Stimulated activated CD4-positive, alpha-beta T cell treated with anti-CD3 and anti-CD28 coated beads, TNF-alpha, amount 100 ng/mL, for 48 hours (primary cell): ENCODE data around the gene PLCG2.
"Not testable (repeated sequence)": the region's sequence is repeated elsewhere in the genome, so short reads cannot be mapped to it uniquely, and the experiment has no call there.

Experiments used
- DNase-seq, 3 donors: peaks; one replicate each; pipeline ENCODE4 v3.0.0-alpha.2; 2020; ENCODE audit warnings: low read depth in 3 of 3

PLCG2 gene

GRCh38 chr16:81938326-81939163 lies 159.5 kb downstream of the PLCG2 start:
- no peak for DNase-seq

DNA sequence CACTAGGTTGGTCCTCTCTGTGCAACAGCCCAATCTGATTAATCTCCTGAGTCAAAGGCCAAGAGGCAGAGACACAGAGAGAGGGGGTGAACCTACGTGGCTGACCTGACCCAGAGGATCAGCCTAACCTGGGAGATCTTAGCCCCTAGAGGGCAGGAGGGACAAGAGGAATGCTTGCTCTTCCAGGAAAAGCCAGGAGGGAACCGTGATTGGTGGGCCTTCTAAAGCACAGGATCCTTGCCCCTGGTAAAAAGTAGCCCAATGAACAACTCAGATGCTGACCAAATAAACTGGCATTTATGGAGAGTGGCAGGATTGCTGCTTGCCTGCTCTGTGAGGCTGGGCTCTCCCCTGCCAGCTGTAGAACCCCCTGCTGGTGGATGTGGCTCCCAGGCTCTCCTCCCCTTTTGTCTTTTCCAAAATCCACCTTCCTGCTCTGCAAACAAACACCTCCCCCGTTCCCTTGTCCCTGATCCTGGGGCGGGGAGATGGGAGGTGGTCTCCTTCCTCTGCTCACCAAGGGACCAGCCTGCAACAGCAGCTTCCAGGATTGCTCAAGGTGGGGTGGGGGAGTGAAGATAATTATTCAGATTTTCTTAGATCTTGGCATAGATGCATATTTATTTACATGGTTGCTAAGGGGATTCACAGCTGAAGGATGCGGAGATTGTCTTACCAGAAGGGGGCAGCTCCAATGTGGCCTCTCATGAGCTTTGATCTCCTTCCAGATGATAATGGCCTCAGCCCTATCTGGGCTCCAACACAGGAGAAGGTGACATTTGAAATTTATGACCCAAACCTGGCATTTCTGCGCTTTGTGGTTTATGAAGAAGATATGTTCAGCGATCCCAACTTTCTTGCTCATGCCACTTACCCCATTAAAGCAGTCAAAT lies 160.3 kb downstream of the PLCG2 start:
- no peak for DNase-seq

DNA sequence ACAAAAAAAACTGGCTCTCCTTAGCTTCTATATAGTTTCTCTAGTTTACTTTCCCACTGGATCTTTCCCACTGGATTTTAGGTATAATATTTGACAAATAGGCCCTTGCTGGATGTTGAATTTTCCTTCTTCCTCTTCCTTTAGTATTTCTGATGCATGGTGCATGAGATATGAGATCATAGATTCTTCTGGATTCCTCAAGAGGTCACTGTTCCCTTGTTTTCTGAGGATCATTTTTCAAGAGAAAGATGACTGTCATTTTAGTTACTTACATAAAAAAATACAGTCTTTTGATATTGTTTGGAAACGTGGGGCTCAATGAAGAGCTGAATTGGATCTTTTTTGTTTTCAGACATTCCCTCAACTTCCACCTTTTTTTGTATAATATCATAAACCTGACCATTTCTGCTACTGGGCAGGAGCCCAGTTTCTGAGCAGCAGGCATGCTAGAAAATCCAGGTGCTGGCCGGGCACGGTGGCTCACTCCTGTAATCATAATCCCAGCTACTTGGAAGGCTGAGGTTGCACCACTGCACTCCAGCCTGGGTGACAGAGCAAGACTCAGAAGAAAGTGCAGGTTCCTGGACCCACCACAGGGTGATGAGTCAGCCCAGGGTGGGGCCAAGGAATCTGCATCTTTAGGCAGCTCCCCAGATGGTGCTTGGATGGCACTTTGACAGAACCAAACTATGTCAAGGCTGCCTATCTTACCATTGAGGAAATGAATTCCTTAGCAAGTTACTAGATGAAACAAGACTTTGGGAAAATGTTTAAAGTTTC lies 161.9 kb downstream of the PLCG2 start:
- DNase-seq, result no peak

DNA sequence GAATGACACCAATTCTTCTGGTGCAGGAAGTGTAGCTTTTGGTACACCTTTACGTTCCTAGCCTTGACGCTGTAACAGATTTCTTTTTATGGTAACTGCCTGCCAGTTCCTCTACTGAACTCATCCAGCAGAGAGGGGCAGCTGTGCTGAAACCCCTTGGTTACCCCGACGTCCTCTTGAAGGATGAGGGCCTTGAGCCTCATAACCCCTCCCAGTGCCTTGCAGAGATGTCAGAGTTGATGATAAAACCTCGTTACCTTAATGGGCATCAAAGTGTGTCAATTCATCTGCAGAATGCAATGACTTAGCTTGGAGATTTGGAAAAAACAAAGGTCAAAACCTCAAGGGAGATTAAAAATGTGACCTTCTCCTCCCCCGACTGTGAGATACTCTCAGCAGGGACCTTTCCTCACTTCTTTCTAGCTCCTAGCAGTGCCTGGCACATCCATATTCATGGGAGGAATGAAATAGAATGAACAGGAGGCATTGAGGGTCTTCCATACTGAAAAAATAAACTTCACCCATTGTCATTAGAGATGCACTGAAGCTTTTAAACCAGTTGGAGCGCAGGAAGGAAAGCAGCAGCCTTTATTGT lies 163.0 kb downstream of the PLCG2 start:
- DNase-seq, result no peak

- no peak for DNase-seq
Observed at GRCh38 chr16:81945665-81946064, 166.6 kb downstream of the PLCG2 start.

- no peak for DNase-seq
Observed at GRCh38 chr16:81946206-81946605, 167.1 kb downstream of the PLCG2 start.

DNA sequence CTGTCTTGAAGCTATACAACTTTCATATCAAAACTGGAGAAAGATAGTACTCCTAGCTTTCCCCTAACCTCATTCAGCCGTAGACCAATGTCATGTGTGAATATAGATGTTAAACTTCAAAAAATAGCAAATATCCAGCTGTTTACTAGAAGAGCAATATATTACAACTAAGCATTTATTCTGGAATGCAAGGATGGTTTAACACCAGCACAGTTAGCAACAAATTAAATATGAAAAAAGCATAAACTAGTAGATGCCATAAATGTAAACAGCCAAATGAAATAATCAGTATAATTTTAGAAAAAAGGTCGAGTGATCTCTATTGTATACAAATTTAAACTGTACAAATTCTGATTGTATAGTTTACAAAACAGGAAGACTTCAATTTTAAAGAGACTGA lies 172.5 kb downstream of the PLCG2 start:
- no peak for DNase-seq

GRCh38 chr16:81956213-81956948 lies 177.3 kb downstream of the PLCG2 start:
- no peak for DNase-seq

DNA sequence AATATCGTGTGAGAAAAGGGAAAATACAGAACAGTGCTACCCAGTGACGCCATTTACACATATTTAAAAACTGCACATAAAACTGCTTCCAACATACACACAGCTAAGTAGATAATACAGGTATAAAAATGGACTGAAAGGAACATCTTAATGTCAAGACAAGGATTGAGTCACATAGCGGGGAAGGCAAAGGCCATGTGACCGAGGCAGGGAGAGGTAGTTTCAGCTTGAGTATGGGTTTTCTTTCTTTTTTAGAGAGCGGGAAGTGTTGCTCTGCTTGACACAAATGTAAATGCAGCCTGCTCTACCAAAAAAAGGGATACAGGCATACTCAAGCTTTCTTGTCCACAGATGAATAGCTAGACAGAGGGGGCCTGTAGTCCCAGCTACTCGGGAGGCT lies 185.7 kb downstream of the PLCG2 start:
- DNase-seq, result no peak

DNA sequence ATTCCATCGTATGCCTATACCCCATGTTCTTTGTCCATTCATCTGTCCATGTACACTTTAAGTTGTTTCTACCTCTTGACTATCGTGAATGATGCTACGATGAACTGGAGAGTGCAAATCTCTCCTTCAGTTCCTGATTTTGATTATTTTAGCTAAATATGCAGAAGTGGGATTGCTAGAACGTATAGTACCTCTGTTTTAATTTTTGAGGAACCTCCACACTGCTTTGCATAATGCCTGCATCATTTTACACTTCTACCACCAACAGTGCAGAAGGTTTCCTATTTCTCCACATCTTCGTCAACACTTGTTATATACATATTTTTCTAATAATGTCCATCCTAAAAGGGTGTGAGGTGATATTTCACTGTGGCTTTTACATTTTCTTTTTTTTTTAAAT lies 188.3 kb downstream of the PLCG2 start:
- no peak for DNase-seq

- no peak for DNase-seq
Observed at GRCh38 chr16:81971853-81972252, 192.8 kb downstream of the PLCG2 start.

GRCh38 chr16:81973737-81974136 lies 194.6 kb downstream of the PLCG2 start:
- DNase-seq, result no peak

GRCh38 chr16:81975637-81976036 lies 196.5 kb downstream of the PLCG2 start:
- no peak for DNase-seq

DNA sequence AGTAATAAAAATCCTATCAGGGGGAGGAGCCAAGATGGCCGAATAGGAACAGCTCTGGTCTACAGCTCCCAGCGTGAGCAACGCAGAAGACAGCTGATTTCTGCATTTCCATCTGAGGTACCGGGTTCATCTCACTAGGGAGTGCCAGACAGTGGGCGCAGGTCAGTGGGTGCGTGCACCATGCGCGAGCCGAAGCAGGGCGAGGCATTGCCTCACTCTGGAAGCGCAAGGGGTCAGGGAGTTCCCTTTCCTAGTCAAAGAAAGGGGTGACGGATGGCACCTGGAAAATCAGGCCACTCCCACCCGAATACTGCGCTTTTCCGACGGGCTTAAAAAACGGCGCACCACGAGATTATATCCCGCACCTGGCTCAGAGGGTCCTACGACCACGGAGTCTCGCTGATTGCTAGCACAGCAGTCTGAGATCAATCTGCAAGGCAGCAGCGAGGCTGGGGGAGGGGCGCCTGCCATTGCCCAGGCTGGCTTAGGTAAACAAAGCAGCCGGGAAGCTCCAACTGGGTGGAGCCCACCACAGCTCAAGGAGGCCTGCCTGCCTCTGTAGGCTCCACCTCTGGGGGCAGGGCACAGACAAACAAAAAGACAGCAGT lies 198.3 kb downstream of the PLCG2 start:
- DNase-seq, result not testable (repeated sequence)

- no peak for DNase-seq
Observed at GRCh38 chr16:81987121-81987520, 208.0 kb downstream of the PLCG2 start.

GRCh38 chr16:81987706-81988105 lies 208.6 kb downstream of the PLCG2 start:
- DNase-seq, result no peak

DNA sequence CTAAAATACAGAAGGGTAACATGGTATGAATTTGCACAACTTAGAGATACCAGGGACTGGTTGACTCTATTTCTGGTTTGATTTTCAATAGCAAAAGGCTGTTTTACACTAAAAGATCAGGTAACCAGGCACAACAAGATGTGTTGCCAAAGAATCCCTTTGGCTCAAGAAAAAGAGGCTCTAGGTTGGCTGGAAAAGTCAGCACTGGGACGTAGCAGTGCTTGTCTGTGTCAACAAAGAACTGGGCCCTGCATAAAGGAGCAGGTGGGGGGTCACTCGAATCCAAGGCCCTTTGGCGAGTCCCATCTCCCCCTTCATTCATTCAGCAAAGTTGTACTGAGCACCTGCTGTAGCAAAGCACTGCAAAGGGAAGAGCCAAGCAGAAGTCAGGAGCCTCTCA lies 213.8 kb downstream of the PLCG2 start:
- no peak for DNase-seq

- no peak for DNase-seq
Observed at GRCh38 chr16:81994485-81994884, 215.4 kb downstream of the PLCG2 start.

DNA sequence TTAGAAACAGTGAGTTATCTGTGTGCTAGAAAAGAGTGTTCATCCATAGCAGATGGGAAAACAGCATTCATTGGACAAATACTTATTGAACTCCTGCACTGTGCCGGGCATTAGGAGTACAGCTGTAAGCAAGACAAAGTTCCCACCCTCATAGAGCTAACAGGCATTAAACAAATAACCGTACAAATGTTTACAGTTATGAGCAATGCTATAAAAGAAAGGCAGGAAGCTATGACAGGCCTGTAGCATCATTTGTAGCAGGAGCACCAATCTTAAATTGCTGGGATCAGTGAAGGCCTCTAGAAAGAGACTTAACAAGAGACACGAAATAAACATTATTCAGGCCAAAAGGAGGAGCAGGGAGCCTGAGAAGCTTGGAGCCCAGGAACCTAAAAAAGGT lies 216.6 kb downstream of the PLCG2 start:
- DNase-seq, result no peak

DNA sequence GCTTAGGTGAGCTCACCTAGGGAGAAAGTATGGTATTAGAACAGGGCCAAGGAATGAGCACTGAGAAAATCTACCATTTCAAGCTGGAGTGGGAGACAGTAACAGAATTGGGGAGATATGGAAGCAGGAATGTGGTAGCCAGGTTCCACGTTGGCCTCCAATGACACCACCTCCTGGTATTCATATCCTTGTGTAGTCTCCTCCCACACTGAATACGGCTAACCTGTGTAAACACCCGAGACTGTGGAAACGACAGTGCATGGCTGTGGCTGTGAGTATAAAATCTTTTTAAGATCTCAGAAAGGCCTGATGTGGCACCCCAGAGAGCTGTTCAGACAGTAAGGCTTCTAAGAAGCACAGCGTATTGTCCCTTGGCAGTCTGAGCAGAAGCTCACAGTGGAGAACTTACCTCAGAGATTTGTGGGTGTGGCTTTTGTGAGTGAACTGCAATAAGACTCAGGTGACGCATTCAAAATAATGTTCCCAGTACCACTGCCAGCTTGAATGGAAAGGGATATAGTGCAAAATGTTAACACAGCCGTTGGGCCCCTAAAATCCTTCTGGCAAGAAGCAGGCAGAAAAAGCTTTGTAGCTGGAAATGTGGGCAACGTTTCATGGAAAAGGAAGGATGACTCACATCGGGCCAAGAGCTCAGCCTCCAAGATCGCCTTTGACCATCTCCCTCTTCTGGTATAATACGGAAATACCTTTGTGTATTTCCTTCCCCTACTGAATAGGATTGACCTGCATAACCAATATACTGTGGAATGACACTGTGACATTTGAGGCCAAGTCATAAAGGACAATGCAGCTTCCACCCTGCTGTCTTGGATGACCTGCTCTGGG lies 217.8 kb downstream of the PLCG2 start:
- DNase-seq, result no peak
